IPS-20b (cell line): Measurements from ENCODE around the gene DUXB.

Experiments
- H3K27ac ChIP-seq: one replicate; pipeline ENCODE4 v1.5.1; 2013; ENCODE audit warnings: low read length
- H3K27me3 ChIP-seq: 2 replicates; pipeline ENCODE4 v1.6.1; 2013; ENCODE audit warnings: mild to moderate bottlenecking, low read length, inconsistent platforms; ENCODE audit not compliant: insufficient read depth
- H3K36me3 ChIP-seq: 2 replicates; pipeline ENCODE4 v1.6.1; 2013; ENCODE audit warnings: low read depth, mild to moderate bottlenecking, inconsistent platforms, low read length, moderate library complexity; ENCODE audit not compliant: insufficient read depth
- H3K4me1 ChIP-seq: 2 replicates; pipeline ENCODE4 v1.6.1; 2013; ENCODE audit warnings: mild to moderate bottlenecking, control low read depth, inconsistent platforms, low read length, moderate library complexity; ENCODE audit not compliant: insufficient read depth
- H3K4me3 ChIP-seq: 2 replicates; pipeline ENCODE4 v1.5.1; 2013; ENCODE audit warnings: mild to moderate bottlenecking, low read length, inconsistent platforms
- H3K9ac ChIP-seq: 2 replicates; pipeline ENCODE4 v1.6.1; 2013; ENCODE audit warnings: low read depth, mild to moderate bottlenecking, inconsistent platforms, low read length, moderate library complexity
- H3K9me3 ChIP-seq: 2 replicates; pipeline ENCODE4 v1.6.1; 2013; ENCODE audit warnings: mild to moderate bottlenecking, low read depth, low read length, inconsistent platforms; ENCODE audit not compliant: insufficient read depth

The DUXB gene

DNA sequence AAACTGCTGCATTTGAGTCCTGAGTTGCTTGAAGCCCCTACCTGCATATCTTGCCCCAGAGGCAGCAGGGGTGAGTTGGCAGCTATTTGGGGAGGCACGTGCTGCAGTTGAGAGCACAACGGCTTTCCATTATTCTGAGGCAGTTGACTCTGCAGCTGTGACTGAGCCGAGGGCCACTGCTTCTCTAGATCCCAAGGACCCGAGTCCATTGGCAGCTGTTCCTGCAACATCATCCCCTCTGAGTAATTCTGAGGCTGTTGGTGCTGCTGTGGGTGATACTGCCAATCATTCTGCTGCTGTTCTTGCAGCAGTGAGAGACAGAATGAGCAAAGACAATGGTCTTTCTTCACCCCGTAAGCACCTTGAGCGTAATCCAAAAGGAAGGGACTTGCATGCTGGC is 40.9 kb downstream of the DUXB start:
- no peaks in the 10 kb centered on the region for H3K9me3 ChIP-seq
- no peaks in the 10 kb centered on the region for H3K4me1 ChIP-seq
- no peak overlapping the region for H3K4me3 ChIP-seq
- H3K9ac ChIP-seq = no peak overlapping the region
- no peaks in the 10 kb centered on the region for H3K27me3 ChIP-seq
- H3K36me3 ChIP-seq = peaks cover 34% of the 10 kb centered on the region
- H3K27ac ChIP-seq = no peak overlapping the region

DNA sequence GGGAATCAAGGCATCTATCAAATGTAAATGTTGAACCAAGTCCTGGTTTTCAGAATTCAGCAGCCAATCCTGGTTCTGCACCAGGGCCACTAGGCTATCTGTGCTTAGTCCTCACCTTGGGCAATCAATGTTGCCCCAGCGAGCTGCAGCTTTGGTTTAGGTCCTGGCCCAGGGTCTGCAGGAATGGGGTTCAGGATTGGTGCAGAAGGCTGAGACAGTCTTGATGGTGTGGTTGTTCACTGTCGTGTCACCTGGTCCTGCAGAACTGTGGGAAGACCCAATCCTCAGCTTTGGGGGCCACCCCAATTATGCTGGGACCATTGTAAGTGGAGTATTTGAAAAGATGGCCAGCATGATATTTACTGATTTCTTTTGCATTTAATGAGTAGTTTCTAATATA is 43.1 kb downstream of the DUXB start:
- no peaks in the 10 kb centered on the region for H3K27me3 ChIP-seq
- H3K4me1 ChIP-seq = no peaks in the 10 kb centered on the region
- H3K36me3 ChIP-seq = peaks cover 45% of the 10 kb centered on the region
- H3K4me3 ChIP-seq = no peak overlapping the region
- no peaks in the 10 kb centered on the region for H3K9me3 ChIP-seq
- H3K27ac ChIP-seq = no peak overlapping the region
- H3K9ac ChIP-seq = no peak overlapping the region

DNA sequence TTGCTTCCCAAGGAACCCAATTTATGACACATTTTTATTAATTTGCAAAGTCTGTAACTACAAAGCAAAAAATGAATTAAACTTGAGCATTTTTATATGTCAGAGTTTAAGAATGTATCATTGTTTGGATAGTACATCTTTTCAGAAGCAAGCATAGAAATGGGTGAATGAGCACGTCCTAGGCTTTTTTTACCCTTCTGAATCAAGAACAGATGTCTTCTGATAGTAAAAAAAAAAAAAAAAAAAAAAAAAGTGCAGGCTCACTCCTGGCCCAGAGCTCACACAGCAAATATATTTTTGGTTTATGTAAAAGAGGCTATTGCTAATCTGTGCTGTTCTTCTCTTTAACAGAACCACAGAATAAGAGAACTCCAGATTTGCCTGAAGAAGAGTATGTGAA is 47.3 kb downstream of the DUXB start:
- Histone ChIP-seq H3K4me3 (no peak overlapping the region), H3K27me3 (no peaks in the 10 kb centered on the region), H3K9me3 (no peaks in the 10 kb centered on the region), H3K27ac (no peak overlapping the region), H3K4me1 (peaks cover 9% of the 10 kb centered on the region; the same call in 1 of the 2 replicates), H3K9ac (no peak overlapping the region), H3K36me3 (peaks cover 45% of the 10 kb centered on the region)

DNA sequence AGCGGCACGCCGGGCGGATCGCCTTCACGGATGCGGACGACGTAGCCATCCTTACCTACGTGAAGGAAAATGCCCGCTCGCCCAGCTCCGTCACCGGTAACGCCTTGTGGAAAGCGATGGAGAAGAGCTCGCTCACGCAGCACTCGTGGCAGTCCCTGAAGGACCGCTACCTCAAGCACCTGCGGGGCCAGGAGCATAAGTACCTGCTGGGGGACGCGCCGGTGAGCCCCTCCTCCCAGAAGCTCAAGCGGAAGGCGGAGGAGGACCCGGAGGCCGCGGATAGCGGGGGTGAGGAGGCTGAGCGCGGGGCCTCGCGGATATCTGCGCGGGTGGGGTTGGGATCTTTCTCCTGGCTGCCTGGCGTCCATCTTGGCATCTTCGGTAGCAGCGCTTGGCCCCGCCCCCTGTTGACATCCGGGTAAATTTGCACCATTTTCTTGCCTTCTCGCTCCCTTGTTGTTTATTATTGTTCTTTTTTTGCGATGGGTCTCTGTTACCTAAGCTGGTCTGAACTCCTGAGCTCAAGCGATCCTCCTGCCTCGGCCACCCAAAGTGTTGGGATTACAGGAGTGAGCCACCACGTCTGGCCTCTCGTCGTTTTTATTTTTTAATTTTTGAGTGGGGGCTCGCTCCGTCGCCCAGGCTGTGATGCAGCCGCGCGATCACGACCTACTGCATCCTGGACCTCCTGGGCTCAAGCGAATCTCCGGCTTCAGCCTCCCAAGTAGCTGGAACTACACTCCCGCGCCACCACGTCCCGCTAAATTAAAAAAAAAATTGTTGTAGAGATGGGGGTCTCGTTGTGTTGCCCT is 52.8 kb downstream of the DUXB start:
- Histone ChIP-seq H3K27ac (peak overlapping the region; percentile 91), H3K27me3 (no peaks in the 10 kb centered on the region), H3K4me3 (peak overlapping the region; percentile 90), H3K9me3 (no peaks in the 10 kb centered on the region), H3K36me3 (peaks cover 23% of the 10 kb centered on the region), H3K9ac (peak overlapping the region; percentile 95), H3K4me1 (peaks cover 9% of the 10 kb centered on the region; the same call in 1 of the 2 replicates)

DNA sequence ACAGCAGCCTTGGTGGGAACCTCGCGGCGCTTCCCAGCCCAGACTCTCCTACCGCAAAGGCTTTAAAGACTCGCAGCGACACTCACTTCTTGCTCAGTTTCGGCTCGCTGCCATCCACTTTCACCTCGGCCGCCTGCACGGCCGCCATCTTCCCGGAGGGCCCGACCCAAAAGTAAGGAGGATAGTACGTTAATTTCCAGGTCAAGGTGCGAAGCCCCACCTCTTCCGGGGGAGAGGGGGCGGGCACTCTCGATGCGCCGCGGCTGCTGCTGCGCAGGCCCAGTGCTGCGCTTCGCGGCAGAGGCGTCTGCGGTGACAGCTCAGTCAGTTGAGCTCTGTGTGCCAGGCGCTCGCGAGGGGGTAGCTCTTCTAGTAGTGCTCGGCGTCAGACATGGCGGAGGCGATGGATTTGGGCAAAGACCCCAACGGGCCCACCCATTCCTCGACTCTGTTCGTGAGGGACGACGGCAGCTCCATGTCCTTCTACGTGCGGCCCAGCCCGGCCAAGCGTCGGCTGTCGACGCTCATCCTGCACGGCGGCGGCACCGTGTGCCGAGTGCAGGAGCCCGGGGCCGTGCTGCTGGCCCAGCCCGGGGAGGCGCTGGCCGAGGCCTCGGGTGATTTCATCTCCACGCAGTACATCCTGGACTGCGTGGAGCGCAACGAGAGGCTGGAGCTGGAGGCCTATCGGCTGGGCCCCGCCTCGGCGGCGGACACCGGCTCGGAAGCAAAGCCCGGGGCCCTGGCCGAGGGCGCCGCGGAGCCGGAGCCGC is 53.6 kb downstream of the DUXB start, which contains the start of the genes KARS1 and TERF2IP:
Gene KARS1 (minus strand): TSS at position 174 of the 773 bp plus-strand sequence. CDS start 26 bp downstream, at position 148.
Gene TERF2IP (plus strand): TSS at position 282 of the 773 bp plus-strand sequence. CDS start 110 bp downstream, at position 392.
- Histone ChIP-seq H3K4me3 (peak within 1 kb of the TSS; percentile 90), H3K27me3 (no peaks in the 10 kb centered on the region), H3K9me3 (no peaks in the 10 kb centered on the region), H3K4me1 (peaks cover 9% of the 10 kb centered on the region; the same call in 1 of the 2 replicates), H3K27ac (peak within 1 kb of the TSS; percentile 91), H3K9ac (peak within 1 kb of the TSS; percentile 95), H3K36me3 (peaks cover 31% of the 10 kb centered on the region)

DNA sequence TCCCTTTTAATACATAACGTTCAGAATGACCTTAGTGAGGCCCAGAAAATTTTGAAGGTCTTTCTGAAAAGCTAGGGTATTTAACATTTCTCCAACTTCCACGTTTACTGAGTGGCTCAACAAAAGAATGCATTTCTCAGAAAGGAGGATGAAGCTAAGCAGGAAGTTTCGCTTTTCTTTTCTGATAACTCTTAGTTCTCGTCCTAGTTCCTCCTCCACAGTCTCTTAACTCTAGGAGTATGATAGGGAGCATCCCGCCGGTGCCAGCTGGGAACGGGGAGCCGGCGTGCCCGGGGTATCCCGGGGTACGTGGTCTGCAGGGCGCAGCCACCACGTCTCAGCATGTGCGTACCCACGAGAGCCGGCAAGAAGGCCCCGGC is 54.2 kb downstream of the DUXB start:
- H3K4me1 ChIP-seq = peaks cover 9% of the 10 kb centered on the region; the same call in 1 of the 2 replicates
- H3K27ac ChIP-seq = peak overlapping the region; percentile 72
- no peaks in the 10 kb centered on the region for H3K9me3 ChIP-seq
- H3K4me3 ChIP-seq = peak overlapping the region; percentile 90
- H3K9ac ChIP-seq = peak overlapping the region; percentile 95
- H3K36me3 ChIP-seq = peaks cover 37% of the 10 kb centered on the region
- no peaks in the 10 kb centered on the region for H3K27me3 ChIP-seq

DNA sequence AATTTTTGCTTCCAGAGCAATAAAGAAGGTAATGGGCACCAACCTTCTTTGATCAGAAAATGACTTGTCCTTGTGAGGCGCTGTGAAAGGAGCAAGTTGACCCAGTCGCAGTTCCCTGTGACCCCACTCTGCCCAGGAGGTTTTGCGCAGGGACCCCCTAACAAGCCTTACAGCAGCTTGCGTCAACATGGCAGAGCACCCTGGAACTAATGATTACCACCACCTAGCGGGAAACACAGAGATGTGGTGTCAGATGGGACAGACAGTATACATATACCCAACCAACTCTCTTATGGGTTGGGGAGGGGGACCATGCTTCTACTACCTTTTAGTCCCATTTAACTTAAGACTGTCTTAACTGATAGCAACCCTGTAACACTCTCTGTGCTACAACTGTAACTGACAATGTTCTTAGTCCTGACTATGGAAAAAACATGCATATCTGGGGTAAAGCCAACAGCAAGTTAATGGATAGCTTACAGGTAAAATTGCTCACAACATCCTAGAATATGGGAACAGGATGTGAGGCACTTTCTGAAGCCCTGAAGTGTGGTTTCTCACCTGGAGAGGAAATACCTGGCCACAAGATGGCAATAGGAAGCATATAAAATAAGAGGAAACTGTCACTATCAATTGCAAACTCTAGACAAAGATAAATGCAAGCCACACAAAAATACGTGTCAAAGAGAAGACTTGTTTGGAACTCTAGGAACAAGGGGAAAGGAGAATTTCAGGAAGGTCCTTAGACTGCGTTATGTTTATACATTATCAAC is 56.8 kb downstream of the DUXB start:
- Histone ChIP-seq H3K4me1 (no peaks in the 10 kb centered on the region), H3K9me3 (no peaks in the 10 kb centered on the region), H3K9ac (no peak overlapping the region), H3K36me3 (peaks cover 62% of the 10 kb centered on the region), H3K27ac (no peak overlapping the region), H3K4me3 (no peak overlapping the region), H3K27me3 (no peaks in the 10 kb centered on the region)
